ENCODE measurements around the gene BMP10.

The BMP10 gene

GRCh38 chr2:68819556-68819955 is 51.6 kb downstream of the BMP10 start:
- no peak for DNase-seq (ENCODE audit: extremely low read depth, low read depth)
- no peak for TF ChIP-seq CTCF (IDR thresholded peaks at IDR 0.05; ENCODE audit: low read depth, low read length, missing control alignments)
- no peak overlapping the region for H3K4me3 ChIP-seq (replicated peaks; ENCODE audit: low read depth, low read length)

- H3K4me3 ChIP-seq (replicated peaks; ENCODE audit: low read depth, low read length): no peak overlapping the region
- DNase-seq (ENCODE audit: extremely low read depth, low read depth): no peak
- no peak for TF ChIP-seq CTCF (IDR thresholded peaks at IDR 0.05; ENCODE audit: low read depth, low read length, missing control alignments)
Observed at GRCh38 chr2:68817306-68817705, 53.9 kb downstream of the BMP10 start.
